GM19099 (cell line): ENCODE data around the gene RNF227.

ENCODE experiments used
- POLR2A ChIP-seq: IDR thresholded peaks from 3 replicates; pipeline ENCODE4 v1.6.1; 2011; ENCODE audit warnings: low read depth; ENCODE audit not compliant: insufficient read length; ENCODE audit errors: extremely low read depth

RNF227 gene

DNA sequence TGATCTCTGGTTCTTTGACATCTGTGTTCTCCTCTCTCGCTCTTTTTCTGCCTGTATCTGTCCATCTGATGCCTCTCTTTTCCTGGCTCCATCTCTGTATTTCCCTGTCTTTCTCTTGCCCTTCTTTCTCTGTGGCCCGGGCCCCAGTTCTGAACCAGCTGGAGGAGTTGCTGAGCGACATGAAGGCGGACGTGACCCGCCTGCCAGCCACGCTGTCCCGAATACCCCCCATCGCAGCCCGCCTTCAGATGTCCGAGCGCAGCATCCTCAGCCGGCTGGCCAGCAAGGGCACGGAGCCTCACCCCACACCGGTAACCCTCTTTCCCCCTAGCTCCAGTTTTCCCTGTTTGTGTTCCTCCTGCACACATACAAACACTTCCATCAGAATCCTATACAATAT, 5.8 kb downstream of the RNF227 start:
- no peak for TF ChIP-seq POLR2A

DNA sequence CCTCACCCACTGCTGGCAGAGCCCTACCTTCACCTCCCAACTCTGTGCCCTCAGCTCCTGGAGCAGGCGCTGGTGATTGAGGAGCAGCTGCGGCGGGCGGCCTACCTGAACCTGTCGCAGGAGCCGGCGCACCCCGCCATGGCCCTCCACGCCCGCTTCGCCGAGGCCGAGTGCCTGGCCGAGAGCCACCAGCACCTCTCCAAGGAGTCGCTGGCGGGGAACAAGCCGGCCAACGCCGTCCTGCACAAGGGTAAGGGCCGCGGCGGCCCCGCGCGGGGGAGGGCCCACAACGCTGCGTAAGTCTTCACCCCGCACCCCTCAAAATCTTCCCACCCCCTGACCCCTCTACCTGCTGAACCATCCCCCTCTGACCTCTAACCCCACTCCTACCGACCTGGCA, 7.0 kb downstream of the RNF227 start:
- TF ChIP-seq POLR2A: no peak

DNA sequence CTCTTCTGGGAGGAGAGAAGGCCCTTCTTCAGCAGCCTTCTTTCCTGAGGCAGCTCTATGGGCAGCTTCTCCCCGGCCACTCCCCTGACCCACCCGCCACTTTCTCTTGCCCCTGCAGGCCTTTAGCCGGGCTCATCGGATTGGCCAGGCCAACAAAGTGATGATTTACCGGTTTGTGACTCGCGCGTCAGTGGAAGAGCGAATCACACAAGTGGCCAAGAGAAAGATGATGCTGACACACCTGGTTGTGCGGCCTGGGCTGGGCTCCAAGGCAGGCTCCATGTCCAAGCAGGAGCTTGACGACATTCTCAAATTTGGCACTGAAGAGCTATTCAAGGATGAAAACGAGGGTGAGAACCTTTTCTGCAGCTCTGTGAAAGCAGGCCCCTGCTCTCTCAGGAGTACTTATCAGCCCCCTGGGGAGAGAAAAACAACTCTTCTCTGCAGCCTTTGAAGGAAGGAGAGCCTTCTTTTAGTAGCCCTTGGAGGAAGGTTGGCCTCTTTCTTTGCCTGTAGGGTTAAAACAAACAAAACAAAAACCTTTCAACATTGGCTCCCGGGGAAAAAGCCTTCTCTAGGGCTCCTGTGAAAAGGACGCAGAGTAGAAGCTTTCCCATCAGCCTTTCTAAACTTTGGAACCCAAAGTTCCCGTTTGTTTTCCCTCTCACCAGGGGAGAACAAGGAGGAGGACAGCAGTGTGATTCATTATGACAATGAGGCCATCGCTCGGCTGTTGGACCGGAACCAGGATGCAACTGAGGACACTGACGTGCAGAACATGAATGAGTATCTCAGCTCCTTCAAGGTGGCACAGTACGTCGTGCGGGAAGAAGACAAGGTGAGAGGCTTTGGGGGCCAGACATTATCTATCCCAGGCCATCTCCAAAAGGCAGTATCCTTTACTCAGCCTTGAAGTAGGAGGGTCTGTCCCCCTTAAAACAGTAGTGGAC, 12.7 kb downstream of the RNF227 start:
- TF ChIP-seq POLR2A: no peak

DNA sequence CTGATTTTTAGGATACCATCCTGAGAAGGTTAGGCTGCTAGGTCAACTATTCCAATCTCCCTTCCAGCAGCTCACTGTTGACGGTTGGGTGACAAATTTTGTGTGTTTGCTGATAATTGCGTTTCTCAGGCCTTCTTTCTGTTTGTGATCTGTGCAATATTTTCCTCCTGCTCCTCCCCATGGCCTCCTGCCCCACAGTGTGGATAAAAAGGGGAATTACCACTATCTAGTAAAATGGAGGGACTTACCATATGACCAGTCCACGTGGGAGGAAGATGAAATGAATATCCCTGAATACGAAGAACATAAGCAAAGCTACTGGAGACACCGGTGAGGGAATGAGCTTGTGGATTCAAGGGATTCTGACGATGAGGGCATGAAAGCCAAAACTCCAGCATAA, 18.3 kb downstream of the RNF227 start:
- TF ChIP-seq POLR2A: no peak

DNA sequence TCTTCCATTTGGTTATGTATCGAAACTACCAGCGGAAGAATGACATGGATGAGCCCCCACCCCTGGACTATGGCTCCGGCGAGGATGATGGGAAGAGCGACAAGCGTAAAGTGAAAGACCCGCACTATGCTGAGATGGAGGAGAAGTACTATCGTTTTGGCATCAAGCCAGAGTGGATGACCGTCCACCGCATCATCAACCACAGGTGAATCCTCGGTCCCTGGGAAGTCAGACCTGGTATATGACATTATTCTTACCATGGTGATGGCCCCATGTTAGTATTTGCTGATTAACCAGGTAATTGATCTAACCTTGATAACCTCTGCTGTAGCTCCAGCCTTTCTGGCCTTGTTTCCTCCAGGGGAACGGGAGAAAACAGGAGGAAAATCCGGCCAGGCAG, 19.0 kb downstream of the RNF227 start:
- no peak for TF ChIP-seq POLR2A

DNA sequence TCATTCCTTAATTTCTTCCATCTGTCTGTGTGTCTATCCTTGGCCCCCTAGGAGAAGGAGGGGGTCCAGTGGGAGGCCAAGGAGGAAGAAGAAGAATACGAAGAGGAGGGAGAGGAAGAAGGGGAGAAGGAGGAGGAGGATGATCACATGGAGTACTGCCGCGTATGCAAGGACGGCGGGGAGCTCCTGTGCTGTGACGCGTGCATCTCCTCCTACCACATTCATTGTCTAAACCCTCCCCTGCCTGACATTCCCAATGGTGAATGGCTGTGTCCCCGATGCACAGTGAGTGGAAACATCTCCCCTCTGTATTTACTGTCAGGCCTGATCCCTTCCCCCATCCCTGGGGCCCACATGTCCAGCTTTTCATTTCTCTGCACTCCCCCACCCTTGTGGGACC, 21.2 kb downstream of the RNF227 start:
- TF ChIP-seq POLR2A: no peak

DNA sequence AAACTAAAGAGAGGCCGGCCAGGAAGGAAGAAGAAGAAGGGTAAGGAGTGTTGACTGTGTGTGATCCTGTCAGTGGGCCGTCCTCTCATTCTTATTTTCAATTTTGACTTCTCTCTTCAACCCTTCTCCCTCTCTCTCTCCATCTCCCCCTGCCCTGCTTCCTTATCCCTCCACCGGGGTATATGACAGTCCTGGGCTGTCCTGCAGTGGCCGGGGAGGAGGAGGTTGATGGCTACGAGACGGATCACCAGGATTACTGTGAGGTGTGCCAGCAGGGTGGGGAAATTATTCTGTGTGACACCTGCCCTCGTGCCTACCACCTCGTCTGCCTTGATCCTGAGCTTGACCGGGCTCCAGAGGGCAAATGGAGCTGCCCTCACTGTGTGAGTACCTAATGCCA, 21.9 kb downstream of the RNF227 start:
- TF ChIP-seq POLR2A: no peak

DNA sequence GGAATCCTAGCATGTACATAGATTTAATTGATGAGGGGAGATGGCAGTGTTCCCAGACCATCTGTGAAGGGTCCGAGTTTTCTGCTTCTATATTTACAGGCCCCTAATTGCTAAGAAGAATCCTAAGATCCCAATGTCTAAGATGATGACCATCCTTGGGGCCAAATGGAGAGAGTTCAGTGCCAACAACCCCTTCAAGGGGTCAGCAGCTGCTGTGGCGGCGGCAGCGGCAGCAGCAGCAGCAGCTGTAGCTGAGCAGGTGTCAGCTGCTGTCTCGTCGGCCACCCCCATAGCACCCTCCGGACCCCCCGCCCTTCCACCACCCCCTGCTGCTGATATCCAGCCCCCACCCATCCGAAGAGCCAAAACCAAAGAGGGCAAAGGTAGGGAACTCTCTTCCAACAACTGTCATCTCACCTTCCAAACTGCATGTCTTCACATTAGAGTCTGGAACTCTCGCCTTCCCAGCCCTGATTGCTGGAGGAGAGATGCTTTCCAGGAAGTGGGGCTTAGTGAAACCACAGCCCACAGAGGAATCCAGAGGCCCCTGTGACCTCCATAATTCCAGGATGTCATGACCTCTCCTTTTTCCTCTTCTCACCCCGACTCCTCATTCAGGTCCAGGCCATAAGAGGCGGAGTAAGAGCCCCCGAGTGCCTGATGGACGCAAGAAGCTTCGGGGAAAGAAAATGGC, 22.8 kb downstream of the RNF227 start:
- TF ChIP-seq POLR2A: no peak

DNA sequence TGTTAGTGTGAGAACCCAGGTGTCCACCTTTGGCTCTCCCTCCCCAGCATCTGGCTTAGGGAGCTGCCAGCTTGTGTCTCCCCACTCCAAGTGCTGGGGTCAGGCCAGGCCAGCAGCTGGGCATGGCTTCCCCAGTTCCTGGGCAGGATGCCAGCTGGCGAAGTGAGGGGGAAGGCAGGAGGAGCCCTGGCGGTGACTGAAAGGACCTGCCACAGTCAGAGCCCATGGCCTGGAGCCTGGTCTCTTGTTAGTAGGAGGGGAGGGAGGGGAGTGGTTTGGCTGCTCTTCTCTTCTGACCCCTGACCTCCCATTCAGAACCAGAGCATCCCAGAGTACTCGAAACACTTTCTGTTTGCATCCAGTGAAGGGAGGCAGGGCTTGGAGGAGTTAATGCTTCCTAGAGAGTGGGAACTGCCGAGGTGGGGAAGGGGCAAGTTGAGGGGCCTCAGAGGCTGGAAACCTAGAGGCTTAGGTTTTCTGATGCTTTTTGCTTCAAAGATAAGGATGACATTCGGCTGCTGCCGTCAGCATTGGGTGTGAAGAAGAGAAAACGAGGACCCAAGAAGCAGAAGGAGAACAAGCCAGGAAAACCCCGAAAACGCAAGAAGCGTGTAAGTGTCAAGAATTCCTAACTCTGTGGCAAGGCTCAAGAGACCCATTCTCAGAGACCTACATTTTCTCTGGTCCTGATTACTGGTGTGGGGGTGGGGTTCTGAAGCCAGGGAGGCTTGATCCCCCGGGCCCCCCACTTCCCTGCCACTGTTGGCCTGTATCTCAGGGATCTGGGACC, 26.7 kb downstream of the RNF227 start:
- no peak for TF ChIP-seq POLR2A

DNA sequence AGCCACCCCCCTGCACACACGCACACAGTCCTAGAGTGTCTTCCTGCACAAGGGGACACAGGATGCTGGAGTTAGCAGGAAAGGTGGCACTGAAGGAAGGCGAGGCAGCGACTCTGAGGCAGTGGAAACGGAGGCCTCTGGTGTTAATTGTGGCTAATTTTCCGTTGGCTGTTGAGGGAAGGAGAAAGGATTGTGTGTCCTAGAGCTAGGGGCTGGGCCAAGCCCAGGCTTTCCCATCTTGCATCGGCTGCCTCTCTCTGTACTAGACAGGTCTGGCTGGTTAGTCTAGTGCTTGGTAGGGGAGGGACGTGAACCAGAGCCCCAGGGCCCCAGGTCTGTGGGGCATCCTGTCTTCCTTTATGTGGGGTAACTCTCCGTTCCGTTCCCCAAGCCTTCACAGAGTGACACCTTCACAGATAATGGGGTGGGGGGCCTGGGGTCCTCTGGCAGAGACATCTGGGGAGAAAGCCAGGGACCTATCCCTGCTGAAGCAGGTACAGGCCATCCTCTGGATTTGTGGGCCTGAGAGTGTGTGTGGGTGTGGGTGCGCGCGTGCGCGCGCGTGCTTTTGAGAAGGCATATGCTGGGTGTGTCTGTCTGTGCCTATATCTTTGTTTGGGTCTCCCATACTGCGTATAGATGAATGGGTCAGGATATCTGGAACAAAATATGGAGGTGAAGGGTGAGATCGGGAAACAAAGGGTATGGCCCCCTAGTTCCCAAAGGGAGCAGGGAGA, 27.7 kb downstream of the RNF227 start, which contains the start of gene CHD3:
Gene CHD3, plus strand, starts transcription at position 606 of the 737 bp plus-strand sequence. CDS start 212 bp downstream, outside the sequence.
- no peak for TF ChIP-seq POLR2A

DNA sequence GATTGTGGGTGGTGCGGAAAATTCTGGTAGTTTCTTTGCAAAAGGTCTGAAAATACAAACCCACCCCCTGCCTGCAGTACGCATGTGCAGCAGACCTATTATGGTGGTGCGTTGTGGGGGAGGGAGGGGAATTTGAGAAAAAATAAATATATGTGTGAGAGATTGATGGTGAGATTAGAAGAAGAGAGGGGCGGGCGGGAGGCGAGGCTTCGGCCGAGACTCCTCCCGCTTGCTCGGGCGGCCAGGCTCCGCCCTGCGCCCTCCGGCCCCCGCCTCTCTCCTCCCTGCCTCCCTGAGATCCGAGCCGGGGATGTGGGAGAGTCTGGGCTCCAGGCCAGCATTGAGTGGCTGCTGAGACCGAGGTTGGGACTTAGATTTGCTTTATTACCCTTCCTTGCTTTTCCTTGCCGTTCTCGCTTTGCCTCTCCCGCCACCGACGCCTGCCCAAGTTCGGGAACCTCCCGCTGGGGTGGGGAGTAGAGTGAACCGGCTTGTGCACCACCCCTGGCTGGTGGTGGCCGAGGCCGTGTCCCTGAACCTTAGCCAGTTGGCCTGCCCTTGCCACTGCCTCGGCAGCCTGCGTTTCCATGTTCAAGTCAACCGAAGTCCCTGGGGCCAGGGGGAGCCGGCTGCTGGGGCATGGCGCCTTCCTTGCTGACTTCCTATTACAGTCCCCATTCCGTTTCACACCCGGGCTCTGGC, 28.5 kb downstream of the RNF227 start:
- peak; percentile 55 for TF ChIP-seq POLR2A

DNA sequence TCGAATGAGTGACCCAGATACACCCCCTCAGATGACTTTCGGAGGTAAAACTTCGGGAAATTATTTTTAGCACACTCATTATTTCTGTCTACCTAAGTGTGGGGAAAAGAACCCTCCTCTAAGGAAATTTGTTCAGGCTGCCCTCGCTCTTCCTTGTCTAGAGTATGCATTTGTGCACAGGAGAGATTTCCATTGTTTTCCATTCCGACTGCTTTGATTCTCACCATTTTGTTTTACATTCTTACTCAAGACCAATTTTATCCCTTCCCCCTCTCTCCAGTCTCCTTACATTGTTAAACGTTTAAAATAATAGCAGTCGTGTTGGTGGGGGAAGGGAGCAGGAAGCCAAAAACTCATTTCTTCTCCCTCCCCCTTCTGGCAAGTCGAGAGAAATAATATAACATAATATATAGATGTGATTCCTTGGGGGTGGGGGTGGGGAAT, 29.0 kb downstream of the RNF227 start:
- no peak for TF ChIP-seq POLR2A

DNA sequence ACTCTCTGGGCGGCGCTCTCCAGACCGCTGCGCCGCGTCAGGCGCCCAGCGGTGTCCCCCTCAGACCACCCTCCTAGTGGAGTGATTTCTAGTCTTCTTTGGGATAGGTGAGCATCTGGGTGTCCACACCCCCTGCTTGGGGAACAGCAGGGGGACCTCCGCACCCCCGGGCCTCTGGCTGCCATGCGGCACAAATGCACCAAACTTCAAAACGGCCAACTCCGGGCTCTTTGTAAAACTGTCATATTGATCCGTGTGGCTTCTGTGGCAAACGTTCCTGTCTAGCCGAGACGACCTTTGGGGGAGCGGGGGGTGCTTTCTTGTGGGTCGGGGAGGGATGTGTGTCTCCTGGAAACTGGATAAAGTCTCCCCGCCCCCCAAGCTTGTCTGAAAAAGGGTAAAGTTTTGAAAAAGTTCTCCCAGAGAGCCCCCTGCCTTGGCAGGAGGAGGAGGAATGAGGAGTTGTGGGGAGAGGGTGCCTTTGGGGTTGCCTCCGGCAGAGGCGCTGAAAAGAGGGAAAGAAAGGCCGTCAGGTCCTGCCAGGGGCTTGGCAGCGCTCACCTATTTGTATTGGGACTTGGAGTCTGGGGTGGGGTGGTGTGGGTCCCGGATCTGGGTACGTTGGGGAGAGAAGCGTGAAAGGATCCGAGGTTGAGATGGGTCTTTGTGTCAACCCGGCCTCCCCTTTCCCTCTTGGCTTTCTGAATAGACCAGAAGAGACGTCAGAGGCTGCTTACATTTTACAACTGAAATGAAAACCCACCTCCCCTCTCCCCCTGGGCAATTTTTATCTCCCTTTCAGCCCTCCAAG, 29.7 kb downstream of the RNF227 start:
- no peak for TF ChIP-seq POLR2A

DNA sequence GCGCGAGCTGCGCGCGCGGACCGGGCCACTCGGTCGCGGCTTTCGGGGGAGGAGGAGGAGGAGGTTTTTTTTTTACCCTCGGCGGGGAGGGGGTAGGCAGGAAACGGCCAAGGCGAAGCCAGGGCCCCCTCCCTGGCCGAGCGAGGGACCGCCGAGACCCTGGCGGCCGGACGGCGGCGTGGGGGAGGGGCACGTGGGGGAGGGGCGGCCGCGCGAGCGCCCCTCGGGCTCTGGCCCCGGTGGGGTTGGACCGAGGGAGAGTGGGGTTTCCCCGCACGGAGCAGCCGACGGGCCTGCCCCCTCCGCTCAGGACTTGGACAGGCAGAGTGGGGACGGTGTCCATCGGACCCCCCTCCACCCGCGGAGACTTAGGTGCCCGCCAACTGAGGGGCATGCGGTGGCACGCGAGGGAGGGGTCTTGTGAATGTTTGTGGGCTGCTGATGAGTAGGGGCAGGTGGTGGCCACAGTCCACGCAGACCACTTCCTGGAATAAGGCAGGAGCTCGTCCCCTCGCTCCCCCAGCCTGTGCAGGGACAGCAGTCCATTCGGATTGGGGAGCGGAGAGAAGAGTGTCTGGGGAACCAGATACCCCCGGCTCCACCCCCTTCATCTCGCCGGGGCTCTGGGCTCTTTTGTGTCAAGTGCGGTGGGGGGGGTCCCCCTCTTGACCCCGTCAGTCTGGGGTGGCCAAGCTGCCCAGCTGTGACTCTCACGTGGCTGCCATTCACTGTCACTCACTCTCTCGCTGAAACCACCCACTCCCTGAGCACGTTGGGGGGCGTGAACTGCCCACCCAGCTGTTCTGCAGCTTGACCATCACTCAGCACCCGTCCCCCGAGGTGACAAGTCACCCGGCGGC, 30.5 kb downstream of the RNF227 start:
- TF ChIP-seq POLR2A: peak; percentile 66
